ENCODE results near the gene HTRA1.

DNA sequence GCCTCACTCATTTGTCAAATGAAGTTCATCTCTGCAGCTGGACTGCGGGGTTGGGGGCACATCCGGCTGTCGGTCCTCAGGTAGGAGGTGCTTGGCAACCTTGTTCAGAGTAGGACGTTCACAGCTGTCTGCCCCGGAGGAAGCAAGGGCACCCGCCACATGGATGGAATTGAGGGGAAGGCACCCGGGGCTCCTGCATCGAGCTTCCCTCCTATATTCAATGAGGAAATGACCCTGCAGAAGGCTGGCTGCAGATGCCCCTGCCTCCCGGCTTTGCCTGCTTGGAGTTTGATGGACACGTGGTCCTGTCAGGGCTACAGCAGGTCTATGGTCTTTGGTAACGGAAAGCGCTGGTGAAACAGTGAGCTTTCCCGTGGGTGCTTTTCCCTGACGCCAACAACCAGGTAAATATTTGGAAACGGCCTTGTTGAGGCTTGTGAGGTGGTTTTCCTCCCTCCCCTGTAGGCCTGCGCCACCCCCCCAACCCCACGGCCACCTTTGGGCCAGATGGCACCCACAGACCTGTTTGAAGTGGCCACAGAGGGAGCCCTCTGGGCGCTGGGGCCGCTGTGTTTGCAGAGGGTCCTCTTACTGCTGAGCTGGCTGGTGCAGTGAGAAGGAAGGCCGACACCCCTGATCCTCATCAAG lies 32.9 kb downstream of the HTRA1 start:
- TF ChIP-seq, protein P1, sequence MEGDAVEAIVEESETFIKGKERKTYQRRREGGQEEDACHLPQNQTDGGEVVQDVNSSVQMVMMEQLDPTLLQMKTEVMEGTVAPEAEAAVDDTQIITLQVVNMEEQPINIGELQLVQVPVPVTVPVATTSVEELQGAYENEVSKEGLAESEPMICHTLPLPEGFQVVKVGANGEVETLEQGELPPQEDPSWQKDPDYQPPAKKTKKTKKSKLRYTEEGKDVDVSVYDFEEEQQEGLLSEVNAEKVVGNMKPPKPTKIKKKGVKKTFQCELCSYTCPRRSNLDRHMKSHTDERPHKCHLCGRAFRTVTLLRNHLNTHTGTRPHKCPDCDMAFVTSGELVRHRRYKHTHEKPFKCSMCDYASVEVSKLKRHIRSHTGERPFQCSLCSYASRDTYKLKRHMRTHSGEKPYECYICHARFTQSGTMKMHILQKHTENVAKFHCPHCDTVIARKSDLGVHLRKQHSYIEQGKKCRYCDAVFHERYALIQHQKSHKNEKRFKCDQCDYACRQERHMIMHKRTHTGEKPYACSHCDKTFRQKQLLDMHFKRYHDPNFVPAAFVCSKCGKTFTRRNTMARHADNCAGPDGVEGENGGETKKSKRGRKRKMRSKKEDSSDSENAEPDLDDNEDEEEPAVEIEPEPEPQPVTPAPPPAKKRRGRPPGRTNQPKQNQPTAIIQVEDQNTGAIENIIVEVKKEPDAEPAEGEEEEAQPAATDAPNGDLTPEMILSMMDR (IDR thresholded peaks at IDR 0.05): no peak
- TF ChIP-seq POLR2A (IDR thresholded peaks at IDR 0.05): no peak

All from testis (tissue), 2 donors.